ENCODE measurements around the gene CFDP1.

DNA sequence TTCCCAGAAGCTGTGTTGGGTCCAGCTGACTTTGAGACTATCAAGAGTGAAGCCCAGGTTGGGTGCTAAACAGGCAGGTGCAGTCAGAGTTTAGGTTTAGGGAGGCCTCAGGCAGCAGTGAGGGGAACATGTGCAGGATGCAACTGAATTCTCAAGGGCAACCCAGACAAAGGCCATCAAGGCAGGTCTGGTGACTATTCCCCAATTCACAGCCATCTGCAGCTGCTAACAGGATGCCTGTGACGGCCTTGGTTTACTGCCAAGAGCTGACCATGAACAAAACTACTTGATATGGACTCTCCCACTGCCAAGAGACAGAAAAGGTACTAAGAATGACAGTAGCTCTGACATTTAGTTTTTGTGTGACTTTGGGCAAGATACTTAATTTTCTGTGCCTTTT lies 136.7 kb downstream of the CFDP1 start:
- TF ChIP-seq YY1 (IDR thresholded peaks at IDR 0.05; ENCODE audit: low read depth) (no peak), TAF1 (IDR thresholded peaks at IDR 0.05; ENCODE audit: low read depth) (no peak), TCF12 (IDR thresholded peaks at IDR 0.05; ENCODE audit: low read depth) (no peak), RAD21 (IDR thresholded peaks at IDR 0.05; ENCODE audit: low read depth) (no peak), CREB1 (IDR thresholded peaks at IDR 0.05; ENCODE audit: low read depth) (no peak), EGR1 (IDR thresholded peaks at IDR 0.05) (no peak), TEAD4 (IDR thresholded peaks at IDR 0.05) (no peak), CEBPB (IDR thresholded peaks at IDR 0.05) (no peak), NFIC (IDR thresholded peaks at IDR 0.05) (no peak)
- TF ChIP-seq, protein P1, sequence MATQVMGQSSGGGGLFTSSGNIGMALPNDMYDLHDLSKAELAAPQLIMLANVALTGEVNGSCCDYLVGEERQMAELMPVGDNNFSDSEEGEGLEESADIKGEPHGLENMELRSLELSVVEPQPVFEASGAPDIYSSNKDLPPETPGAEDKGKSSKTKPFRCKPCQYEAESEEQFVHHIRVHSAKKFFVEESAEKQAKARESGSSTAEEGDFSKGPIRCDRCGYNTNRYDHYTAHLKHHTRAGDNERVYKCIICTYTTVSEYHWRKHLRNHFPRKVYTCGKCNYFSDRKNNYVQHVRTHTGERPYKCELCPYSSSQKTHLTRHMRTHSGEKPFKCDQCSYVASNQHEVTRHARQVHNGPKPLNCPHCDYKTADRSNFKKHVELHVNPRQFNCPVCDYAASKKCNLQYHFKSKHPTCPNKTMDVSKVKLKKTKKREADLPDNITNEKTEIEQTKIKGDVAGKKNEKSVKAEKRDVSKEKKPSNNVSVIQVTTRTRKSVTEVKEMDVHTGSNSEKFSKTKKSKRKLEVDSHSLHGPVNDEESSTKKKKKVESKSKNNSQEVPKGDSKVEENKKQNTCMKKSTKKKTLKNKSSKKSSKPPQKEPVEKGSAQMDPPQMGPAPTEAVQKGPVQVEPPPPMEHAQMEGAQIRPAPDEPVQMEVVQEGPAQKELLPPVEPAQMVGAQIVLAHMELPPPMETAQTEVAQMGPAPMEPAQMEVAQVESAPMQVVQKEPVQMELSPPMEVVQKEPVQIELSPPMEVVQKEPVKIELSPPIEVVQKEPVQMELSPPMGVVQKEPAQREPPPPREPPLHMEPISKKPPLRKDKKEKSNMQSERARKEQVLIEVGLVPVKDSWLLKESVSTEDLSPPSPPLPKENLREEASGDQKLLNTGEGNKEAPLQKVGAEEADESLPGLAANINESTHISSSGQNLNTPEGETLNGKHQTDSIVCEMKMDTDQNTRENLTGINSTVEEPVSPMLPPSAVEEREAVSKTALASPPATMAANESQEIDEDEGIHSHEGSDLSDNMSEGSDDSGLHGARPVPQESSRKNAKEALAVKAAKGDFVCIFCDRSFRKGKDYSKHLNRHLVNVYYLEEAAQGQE (IDR thresholded peaks at IDR 0.05; ENCODE audit: low read depth): no peak
- TF ChIP-seq, protein P2, sequence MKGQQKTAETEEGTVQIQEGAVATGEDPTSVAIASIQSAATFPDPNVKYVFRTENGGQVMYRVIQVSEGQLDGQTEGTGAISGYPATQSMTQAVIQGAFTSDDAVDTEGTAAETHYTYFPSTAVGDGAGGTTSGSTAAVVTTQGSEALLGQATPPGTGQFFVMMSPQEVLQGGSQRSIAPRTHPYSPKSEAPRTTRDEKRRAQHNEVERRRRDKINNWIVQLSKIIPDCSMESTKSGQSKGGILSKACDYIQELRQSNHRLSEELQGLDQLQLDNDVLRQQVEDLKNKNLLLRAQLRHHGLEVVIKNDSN (IDR thresholded peaks at IDR 0.05): no peak
